ENCODE results near the gene TNRC6B. TPM values are rescaled to one million over a fixed set of nuclear protein-coding genes. Genes with fewer than 3 reads are reported as not detected.

TNRC6B gene
- total RNA-seq, 1 experiment from 2014 or later, result 58.1 TPM

DNA sequence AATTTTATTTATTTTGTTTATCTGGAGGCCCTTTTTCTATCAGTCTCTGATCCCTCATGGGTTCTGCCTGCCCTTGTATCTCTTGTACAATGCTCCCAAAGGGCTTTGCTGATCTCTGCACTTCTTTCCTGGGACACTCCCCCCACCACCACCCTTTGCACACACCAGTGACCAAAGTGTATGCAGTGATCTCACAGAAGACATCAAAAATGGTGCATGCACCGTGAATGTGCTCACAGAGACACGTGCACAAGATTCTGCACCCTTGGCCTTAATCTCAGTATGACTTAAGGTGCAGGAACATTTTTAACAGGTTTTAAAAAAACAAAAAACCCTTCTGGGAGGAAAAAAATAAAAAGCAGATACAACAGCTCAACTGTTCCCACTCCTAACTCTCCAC, 156.3 kb downstream of the TNRC6B start:
- Histone ChIP-seq H2BK120ac (ENCODE audit: low read depth, low read length, poor library complexity, severe bottlenecking) (no peak overlapping the region), H2BK5ac (ENCODE audit: insufficient read length, low read length) (no peak overlapping the region), H2AK5ac (ENCODE audit: insufficient read length, low read length) (no peak overlapping the region), H3K27me3 (ENCODE audit: insufficient read depth, low read length) (no peaks in the 10 kb centered on the region), H3T11ph (ENCODE audit: low read length) (no peak overlapping the region), H3K18ac (ENCODE audit: insufficient read length, low read depth, low read length) (no peak overlapping the region), H3K14ac (ENCODE audit: insufficient read depth, low read length) (no peak overlapping the region), H2AFZ (ENCODE audit: low read length) (no peak overlapping the region), H3K23me2 (ENCODE audit: insufficient read length, low read depth, low read length, poor library complexity, severe bottlenecking) (no peaks in the 10 kb centered on the region), H3K79me2 (ENCODE audit: insufficient read depth, low read length) (no peaks in the 10 kb centered on the region), H3K4me2 (ENCODE audit: insufficient read depth, insufficient read length, low read length) (no peak overlapping the region), H4K5ac (ENCODE audit: insufficient read length, low read depth, low read length) (no peak overlapping the region), H3K27ac (ENCODE audit: insufficient read length, low read depth, low read length) (no peak overlapping the region), H2BK20ac (ENCODE audit: low read depth, low read length, poor library complexity, severe bottlenecking) (no peak overlapping the region), H3K56ac (ENCODE audit: insufficient read length, low read depth, low read length) (no peak overlapping the region), H3K4me1 (ENCODE audit: insufficient read depth, low read length) (peaks cover 7% of the 10 kb centered on the region), H3K23ac (ENCODE audit: insufficient read length, low read depth, low read length) (no peak overlapping the region), H2BK12ac (ENCODE audit: insufficient read length, low read depth, low read length) (no peak overlapping the region), H4K8ac (replicated peaks; ENCODE audit: insufficient read length, low read depth, low read length) (no peak overlapping the region), H3K4ac (ENCODE audit: low read depth, low read length) (no peak overlapping the region), H2BK15ac (ENCODE audit: low read depth, low read length) (no peak overlapping the region), H4K20me1 (ENCODE audit: control insufficient read depth, insufficient read depth, insufficient read length) (peaks cover 2% of the 10 kb centered on the region), H3K9me3 (ENCODE audit: control insufficient read depth, low read depth, low read length) (no peaks in the 10 kb centered on the region), H3K79me1 (ENCODE audit: insufficient read depth, low read depth, low read length, poor library complexity, severe bottlenecking) (no peaks in the 10 kb centered on the region), H4K91ac (ENCODE audit: insufficient read length, low read depth, low read length) (no peak overlapping the region), H3K9ac (ENCODE audit: extremely low read depth, insufficient read length, low read length) (no peak overlapping the region)
- TF ChIP-seq, protein P1, sequence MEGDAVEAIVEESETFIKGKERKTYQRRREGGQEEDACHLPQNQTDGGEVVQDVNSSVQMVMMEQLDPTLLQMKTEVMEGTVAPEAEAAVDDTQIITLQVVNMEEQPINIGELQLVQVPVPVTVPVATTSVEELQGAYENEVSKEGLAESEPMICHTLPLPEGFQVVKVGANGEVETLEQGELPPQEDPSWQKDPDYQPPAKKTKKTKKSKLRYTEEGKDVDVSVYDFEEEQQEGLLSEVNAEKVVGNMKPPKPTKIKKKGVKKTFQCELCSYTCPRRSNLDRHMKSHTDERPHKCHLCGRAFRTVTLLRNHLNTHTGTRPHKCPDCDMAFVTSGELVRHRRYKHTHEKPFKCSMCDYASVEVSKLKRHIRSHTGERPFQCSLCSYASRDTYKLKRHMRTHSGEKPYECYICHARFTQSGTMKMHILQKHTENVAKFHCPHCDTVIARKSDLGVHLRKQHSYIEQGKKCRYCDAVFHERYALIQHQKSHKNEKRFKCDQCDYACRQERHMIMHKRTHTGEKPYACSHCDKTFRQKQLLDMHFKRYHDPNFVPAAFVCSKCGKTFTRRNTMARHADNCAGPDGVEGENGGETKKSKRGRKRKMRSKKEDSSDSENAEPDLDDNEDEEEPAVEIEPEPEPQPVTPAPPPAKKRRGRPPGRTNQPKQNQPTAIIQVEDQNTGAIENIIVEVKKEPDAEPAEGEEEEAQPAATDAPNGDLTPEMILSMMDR (conservative IDR thresholded peaks at IDR 0.05), result no peak
- DNase-seq, result no peak
- no peaks in the 10 kb centered on the region for H3K9me3 Mint-ChIP-seq
- no CpG with 5 or more reads among the region's 2 CpGs for WGBS (ENCODE audit: extremely low coverage, insufficient read length, low lambda C conversion rate)
- H3K27me3 Mint-ChIP-seq (ENCODE audit: low read depth), result no peaks in the 10 kb centered on the region; the same call in none of the 2 replicates
- peaks cover 43 to 53% of the 10 kb centered on the region in 2 experiments for H3K4me1 Mint-ChIP-seq
- peaks cover 0 to 28% (median 7%) of the 10 kb centered on the region in 3 experiments; a peak in 2 of 7 replicates for H3K36me3 Mint-ChIP-seq (ENCODE audit: insufficient read depth in 1 of 3, low read depth in 3 of 3)
- H3K4me3 Mint-ChIP-seq, result no peak overlapping the region
- H3K27ac Mint-ChIP-seq, result peak overlapping the region in 1 of 3 experiments; percentile 62; a peak in 2 of 7 replicates

All from H9 (cell line).